GM19035 (cell line): ENCODE measurements around the gene DDB1.
A peak's percentile ranks its signal among the peaks of the same experiment; 100 is the strongest.

Experiments used
- ATAC-seq: cut with Tn5 transposase; IDR thresholded peaks from one replicate; pipeline ENCODE4 v1.9.1; 2021; ENCODE audit not compliant: unreplicated experiment

Gene DDB1

GRCh38 chr11:61357233-61357893 is 24.5 kb upstream of the DDB1 start:
- peak; percentile 36 for ATAC-seq

DNA sequence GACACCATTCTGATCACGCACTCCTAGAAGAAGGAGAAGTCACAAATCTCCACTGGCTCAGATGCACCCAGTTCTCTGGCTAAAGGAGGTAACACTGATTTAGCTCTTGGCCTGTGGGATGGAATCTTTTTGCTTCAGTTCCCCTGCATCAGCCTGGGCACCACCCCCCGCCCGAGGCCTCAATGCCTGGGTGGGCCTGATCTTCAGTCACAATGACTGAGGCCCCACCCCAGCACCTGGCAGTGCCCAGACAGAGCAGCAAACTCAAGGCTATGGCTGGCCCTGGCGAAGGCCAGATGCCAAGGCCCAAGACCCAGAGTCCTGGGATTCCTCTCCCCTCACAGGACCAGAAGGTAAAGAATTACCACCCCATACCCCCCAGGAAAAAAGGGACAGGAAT is 23.8 kb upstream of the DDB1 start:
- ATAC-seq = no peak

DNA sequence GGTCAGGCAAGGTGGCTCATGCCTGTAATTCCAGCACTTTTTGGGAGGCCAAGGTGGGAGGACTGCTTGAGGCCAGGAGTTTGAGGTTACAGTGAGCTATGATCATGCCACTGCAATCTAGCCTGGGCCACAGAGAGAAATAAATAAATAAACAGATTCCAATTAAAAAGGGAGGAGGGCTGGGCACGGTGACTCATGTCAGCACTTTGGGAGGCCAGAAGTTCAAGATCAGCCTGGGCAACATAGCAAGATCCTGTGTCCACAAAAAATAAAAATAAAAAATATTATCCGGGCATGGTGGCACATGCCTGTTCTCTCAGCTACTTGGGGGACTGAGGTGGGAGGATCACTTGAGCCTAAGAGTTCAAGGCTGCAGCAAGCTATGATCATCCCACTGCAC is 21.3 kb upstream of the DDB1 start:
- no peak for ATAC-seq

DNA sequence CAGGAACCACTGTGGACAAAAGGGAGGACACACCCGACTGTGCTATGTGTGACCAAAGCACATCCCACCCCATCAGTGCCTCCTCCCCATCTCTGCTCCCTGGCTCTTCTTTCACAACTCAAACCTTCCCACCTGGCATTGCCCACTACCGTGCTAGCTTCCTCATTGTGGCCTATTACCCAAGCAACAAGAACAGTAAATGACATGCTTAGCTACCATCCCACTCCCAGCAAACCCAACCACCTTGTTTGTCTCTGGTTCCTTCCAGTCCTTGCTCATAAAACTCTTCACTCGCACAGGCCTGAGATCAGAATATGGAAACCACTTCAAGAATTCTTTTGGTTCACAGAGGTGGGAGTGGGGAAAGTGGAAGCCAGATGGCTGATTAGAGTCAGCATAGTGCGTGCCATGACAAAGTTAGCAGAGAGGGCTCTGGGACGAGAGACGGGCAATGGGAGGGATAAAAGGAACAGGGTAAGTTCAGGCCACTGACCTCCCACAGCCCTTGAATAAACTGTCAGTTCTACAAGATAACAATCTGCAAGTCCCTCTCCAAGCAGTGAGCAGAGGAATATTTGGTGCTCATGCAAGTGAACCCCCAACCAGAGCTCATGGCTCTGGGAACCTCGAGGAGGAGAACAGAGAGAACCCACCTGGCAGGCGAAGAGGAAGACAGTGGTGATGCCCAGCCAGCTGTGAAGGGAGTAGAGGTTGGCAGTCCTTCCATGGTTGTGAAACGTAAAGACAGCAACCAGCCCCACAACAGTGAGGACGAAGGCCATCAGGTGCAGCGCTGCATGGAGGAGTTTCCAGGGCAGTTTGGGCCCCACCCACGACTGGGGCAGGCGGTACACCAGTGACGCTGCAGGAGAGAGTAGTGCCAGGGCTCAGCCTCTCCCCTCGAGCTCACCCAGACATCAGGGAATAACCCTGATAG is 20.5 kb upstream of the DDB1 start:
- ATAC-seq = no peak

- no peak for ATAC-seq
These were observed 19.1 kb upstream of the DDB1 start for GRCh38 chr11:61352038-61352437.

- ATAC-seq = no peak
These were observed 17.9 kb upstream of the DDB1 start for GRCh38 chr11:61350803-61351202.

GRCh38 chr11:61350336-61350735 is 17.4 kb upstream of the DDB1 start:
- no peak for ATAC-seq

GRCh38 chr11:61349916-61350315 is 17.0 kb upstream of the DDB1 start:
- no peak for ATAC-seq

- ATAC-seq = no peak
These were observed 16.4 kb upstream of the DDB1 start for GRCh38 chr11:61349189-61349751.

DNA sequence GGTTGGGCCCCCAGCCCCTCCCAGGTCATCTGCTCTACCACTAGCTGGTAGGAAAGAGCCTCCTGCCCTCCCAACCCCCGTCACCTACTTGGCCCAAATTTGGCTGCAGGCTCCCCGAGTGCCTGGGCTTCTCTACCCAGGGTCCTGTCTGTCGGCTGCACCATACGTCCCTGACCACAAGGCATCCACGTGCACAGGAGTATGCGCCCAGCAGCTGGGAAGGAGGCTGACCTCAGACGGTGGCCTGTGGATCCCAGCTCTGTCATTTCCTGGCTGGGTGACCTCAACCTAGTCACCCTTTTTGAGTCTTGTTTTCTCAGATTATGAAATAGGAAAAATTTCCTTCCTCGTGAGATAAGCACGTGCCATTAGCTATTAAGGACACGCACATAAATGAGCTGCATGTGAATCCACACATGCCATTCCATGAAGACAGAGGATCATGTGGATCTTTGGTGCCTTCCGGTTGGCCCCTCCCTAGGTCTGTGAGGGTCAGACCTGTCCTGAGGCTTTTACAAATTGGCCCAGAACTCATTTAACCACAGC is 15.1 kb upstream of the DDB1 start:
- no peak for ATAC-seq

- ATAC-seq = no peak
These were observed 13.3 kb upstream of the DDB1 start for GRCh38 chr11:61345954-61346843.

- no peak for ATAC-seq
These were observed 12.3 kb upstream of the DDB1 start for GRCh38 chr11:61345170-61345610.

GRCh38 chr11:61343792-61344745 is 11.2 kb upstream of the DDB1 start:
- ATAC-seq = no peak

DNA sequence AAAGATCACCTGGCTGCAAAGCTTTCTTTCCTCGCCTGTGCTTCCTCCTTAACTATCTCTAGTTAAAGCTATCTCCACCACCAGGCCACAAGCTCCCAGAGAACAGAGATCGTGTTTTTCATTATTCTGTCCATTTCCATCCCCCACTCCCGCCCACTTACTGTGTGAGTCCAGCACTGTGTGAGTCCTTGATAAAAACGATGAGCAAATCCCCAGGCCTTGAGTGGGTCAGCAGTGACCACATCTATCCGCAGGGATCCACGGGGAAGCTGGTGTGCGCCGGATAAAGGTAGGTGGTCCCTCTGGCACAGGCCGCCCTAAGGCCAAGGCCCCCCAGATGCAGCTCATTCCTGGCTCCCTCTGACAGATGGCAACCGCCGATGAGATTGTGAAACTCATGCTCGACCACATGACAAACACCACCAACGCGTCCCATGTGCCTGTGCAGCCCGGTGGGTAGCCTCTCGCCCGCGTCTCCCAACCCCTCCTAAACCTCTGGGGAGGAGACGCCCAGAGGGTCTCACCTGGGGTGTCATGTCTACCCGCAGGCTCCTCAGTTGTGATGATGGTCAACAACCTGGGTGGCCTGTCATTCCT is 9.4 kb upstream of the DDB1 start:
- no peak for ATAC-seq

GRCh38 chr11:61341706-61342105 is 8.8 kb upstream of the DDB1 start:
- no peak for ATAC-seq

- ATAC-seq = no peak
These were observed 8.1 kb upstream of the DDB1 start for GRCh38 chr11:61340979-61341378.

GRCh38 chr11:61339490-61339878 is 6.6 kb upstream of the DDB1 start:
- no peak for ATAC-seq

DNA sequence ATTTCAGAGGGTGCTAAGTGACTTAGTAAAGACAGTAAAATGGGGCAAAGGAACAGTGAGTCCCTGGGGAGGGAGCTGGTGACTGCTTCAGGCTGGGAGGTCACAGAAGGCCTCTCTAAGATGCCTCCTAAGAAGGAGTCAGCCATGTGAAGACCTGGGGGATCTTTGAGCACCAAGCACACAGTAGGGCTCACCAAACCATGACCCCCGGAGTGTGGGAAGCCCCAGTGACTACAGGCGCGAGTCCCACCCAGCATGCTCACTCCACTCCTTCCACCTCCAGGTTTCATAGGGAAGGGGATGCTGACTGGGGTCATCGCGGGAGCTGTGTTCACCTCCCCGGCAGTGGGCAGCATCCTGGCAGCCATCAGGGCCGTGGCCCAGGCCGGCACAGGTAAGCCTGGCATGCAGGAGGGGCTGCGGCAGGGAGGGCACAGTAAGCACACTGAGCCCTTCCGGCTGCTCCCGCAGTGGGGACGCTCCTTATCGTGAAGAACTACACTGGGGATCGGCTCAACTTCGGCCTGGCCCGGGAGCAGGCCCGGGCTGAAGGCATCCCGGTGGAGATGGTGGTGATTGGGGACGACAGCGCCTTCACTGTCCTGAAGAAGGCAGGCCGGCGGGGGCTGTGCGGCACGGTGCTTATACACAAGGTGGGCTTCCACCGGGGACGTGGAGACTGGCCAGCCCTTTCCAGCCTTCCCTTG is 6.0 kb upstream of the DDB1 start:
- no peak for ATAC-seq
